ENCODE data around the gene CCL21. TPM values are rescaled to one million over a fixed set of nuclear protein-coding genes. Genes with fewer than 3 reads are reported as not detected.

The CCL21 gene
- total RNA-seq, 1 donor from 2014 or later = 18.5 TPM

GRCh38 chr9:34707130-34707529, 2.8 kb downstream of the CCL21 start:
- no peak for ATAC-seq

GRCh38 chr9:34701769-34702736, 7.9 kb downstream of the CCL21 start:
- ATAC-seq = peak; percentile 90

- peak; percentile 94 for ATAC-seq
Observed at GRCh38 chr9:34701023-34701768, 8.7 kb downstream of the CCL21 start.

GRCh38 chr9:34694811-34695210, 15.1 kb downstream of the CCL21 start:
- no peak for ATAC-seq

- no peak for ATAC-seq
Observed at GRCh38 chr9:34693560-34693959, 16.4 kb downstream of the CCL21 start.

GRCh38 chr9:34691936-34692315, 18.0 kb downstream of the CCL21 start:
- ATAC-seq = no peak

- no peak for ATAC-seq
Observed at GRCh38 chr9:34690983-34691935, 18.7 kb downstream of the CCL21 start, which contains the start of gene CCL19. Gene CCL19 (minus strand): TSS chr9:34691276. CDS start chr9:34691139, 137 bp downstream.

- ATAC-seq = no peak
Observed at GRCh38 chr9:34689512-34689911, 20.4 kb downstream of the CCL21 start.

- ATAC-seq = no peak
Observed at GRCh38 chr9:34689116-34689470, 20.8 kb downstream of the CCL21 start.

GRCh38 chr9:34688329-34689115, 21.4 kb downstream of the CCL21 start:
- no peak for ATAC-seq

GRCh38 chr9:34687276-34688030, 22.5 kb downstream of the CCL21 start:
- no peak for ATAC-seq

GRCh38 chr9:34686732-34687131, 23.2 kb downstream of the CCL21 start:
- ATAC-seq = no peak

- ATAC-seq = no peak
Observed at GRCh38 chr9:34686231-34686630, 23.7 kb downstream of the CCL21 start.

GRCh38 chr9:34685591-34685990, 24.3 kb downstream of the CCL21 start:
- ATAC-seq = no peak

- ATAC-seq = no peak
Observed at GRCh38 chr9:34684816-34685215, 25.1 kb downstream of the CCL21 start.

GRCh38 chr9:34684145-34684544, 25.8 kb downstream of the CCL21 start:
- no peak for ATAC-seq

- ATAC-seq = no peak
Observed at GRCh38 chr9:34675869-34676268, 34.1 kb downstream of the CCL21 start.

GRCh38 chr9:34675048-34675714, 34.8 kb downstream of the CCL21 start:
- peak; percentile 76 for ATAC-seq

- no peak for ATAC-seq
Observed at GRCh38 chr9:34674440-34674839, 35.5 kb downstream of the CCL21 start.

GRCh38 chr9:34671307-34671706, 38.6 kb downstream of the CCL21 start:
- no peak for ATAC-seq
